Measurements from ENCODE around the gene KIF18B. TPM values are rescaled to one million over a fixed set of nuclear protein-coding genes. Genes with fewer than 3 reads are reported as not detected.

Gene KIF18B
- total RNA-seq (2014; rRNA removed; shearing (Covaris generic)) = 4.5 and 4.9 TPM in 2 replicates

DNA sequence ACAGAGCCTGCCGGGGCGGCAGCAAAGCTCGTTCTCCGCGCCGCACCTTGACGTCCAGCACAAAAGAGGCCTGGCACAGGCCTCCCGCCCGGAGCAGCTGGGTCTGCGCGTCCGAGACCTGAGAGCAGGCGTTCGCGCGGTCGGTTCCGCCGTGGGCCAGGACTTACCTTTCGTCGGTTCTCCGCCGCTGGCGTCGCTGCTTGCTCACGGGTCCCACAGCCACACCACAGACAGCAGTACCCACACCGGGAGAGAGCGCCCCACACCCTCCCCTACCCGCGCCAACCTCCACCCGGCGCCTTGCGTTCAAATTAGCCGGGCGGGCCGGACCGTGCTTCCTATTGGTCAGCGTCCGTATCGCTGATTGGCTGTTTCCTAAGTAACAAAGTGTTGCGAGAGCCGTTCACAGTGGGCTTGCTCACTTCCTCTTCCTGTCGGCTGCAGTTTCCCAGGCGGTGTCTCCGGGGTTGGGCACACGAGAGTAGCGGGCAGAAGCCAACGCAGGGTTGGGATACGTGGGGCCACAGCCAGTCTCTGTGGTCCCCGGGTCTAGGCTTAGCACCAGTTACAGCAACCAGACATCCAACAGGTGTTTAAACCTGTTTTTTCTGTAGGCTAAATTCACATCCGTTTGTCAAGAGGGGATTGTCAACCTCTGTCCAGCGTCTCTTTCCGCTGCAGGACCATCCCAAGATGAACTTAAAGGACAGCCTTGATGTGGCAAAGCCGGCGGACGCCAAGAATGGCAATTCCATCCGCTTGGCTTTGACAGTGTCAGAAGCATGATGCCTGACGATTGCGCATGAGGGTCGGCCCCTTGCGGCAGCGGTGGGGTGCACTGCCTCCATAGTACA lies at the start of gene KIF18B:
Gene KIF18B, minus strand, starts transcription at position 313 of the 854 bp plus-strand sequence. CDS start 11,429 bp downstream, outside the sequence.
- DNase-seq (ENCODE audit: low spot score) = peak; percentile 99

DNA sequence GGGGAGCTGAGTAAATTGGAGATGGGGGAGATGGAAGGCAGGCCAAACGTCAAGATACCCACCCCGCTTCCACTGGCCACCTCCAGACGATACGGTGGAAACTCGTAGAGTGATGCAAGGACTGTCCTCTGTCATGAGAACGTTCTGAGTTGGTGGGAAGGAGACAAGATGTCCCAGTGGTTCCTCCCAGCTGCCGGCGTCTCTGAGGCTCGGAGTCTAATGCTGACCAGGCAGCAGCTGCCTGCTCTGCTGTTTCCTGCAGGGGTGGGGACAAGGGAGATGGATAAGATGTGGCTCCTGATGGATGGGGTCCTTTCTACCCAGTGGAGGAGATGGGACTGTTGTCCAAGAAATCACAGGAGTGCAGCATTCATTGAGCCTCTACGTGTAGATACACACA lies 48.7 kb upstream of the KIF18B start:
- no peak for DNase-seq (ENCODE audit: low spot score)

DNA sequence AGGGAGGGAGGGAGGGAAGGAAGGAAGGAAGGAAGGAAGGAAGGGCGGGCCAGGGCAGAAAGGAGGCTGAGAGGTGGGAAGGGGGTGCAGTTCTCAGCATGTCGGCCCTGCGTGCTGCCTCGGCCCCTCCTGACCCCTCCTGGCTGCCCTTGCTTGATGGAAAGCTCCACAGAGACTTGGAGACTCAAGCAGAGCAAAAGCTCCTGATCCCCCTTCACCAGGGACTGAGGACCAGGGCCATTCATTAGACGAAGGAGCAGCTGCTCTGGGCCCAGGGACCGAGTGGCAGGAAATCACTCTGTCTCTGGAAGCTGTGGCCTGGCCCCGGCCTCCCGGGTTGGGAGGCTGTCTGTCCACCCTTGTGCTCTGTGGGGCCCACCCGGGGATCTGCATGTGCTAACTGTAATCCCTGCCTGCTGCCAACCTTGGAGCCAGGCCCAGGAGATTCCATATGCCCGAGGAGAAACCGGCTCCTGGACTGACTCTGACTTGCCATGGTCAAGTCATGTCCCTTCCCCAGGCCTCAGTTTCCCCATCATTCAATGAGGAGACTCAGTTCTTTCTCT lies 47.9 kb upstream of the KIF18B start:
- DNase-seq (ENCODE audit: low spot score) = no peak

GRCh38 chr17:44992242-44992939 lies 44.8 kb upstream of the KIF18B start:
- DNase-seq (ENCODE audit: low spot score) = no peak

- DNase-seq (ENCODE audit: low spot score) = peak; percentile 48
These were observed 43.4 kb upstream of the KIF18B start for GRCh38 chr17:44990994-44991393.

- no peak for DNase-seq (ENCODE audit: low spot score)
These were observed 42.1 kb upstream of the KIF18B start for GRCh38 chr17:44989552-44990138.

GRCh38 chr17:44988044-44988942 lies 40.7 kb upstream of the KIF18B start:
- DNase-seq (ENCODE audit: low spot score) = no peak

DNA sequence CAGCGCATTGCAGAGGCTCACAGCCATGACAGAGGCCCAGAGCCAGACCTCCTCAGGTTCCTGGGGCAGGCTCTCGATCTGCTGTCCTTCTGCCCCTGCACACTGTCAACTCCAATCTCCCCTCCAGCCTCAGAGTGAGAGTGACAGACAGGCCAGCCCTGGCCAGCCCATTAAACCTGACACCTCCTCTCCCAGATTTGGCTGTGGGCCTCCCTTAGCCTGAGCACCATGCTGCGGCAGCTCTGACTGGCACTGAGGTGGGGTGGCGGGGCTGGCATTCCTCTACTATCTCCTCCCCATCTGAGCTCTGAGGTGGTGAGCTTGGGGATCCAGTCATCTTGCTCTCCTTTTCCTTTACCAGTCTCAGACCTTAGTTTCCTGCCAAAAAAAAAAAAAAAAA lies 36.0 kb upstream of the KIF18B start:
- DNase-seq (ENCODE audit: low spot score) = no peak

GRCh38 chr17:44982113-44982702 lies 34.6 kb upstream of the KIF18B start:
- DNase-seq (ENCODE audit: low spot score) = no peak

DNA sequence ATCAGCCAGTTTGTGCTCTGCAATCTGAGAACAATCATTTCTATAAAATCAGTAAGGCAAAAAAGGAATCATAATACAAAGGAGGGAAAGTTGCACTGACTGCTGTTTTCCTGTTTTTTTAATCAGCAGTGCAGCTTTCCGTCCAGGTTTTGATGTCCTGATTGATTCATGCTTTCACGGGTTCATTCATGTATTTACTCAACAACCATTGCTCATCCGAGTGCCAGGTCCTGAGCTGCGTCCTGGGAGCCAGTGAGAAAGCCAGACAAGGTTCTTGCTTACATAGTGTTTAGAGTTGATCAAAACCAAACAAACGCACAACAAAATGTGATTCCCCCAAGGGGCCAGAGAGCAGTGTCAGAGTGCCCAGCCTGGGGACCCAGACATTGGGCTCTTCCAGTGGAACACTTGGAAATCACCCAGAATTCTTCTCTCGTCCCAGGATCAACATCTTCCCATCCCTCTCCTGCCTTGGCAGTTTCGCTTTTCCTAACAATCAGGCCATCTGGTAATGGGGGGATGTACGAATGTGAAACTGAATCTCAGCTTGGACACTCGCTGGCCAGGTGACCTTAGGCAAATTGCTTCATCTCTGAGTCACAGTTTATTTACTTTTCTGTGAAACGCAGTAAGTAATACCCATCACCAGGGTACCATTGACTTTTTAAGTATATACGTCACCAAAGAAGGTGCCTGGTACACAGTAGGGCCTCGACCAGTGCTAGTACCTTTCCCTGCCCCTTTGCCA lies 33.8 kb upstream of the KIF18B start:
- peak; percentile 90 for DNase-seq (ENCODE audit: low spot score)

DNA sequence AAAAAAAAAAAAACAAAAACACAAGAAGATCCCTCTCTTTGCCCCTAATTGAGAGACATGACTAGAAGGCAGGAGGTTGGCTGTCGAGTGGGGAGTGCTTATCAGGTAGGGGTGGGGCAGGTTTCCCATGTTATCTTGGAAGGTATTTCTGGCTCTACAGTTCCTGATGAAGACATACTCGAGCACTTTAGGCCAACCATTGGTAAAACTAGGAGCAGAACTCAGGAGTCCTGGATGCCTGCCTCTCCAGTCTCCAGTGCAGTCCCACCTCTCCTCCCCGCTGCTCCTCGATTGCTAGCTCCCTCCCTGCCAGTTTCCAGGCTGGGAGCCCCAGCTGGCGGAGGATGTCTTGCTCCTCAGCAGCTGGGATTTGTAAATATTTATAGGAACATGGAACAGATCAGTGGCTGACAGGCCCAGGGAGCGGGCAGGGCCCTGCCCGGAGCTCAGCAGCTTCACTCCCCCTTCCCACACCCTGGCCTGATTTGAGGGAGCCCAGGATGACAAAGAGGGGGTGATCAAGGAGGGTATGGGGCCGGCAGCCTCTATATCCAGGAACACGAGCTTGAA lies 31.9 kb upstream of the KIF18B start:
- peak; percentile 78 for DNase-seq (ENCODE audit: low spot score)

GRCh38 chr17:44978807-44979206 lies 31.2 kb upstream of the KIF18B start:
- no peak for DNase-seq (ENCODE audit: low spot score)

GRCh38 chr17:44977814-44978550 lies 30.4 kb upstream of the KIF18B start:
- no peak for DNase-seq (ENCODE audit: low spot score)

- no peak for DNase-seq (ENCODE audit: low spot score)
These were observed 29.5 kb upstream of the KIF18B start for GRCh38 chr17:44977065-44977464.

DNA sequence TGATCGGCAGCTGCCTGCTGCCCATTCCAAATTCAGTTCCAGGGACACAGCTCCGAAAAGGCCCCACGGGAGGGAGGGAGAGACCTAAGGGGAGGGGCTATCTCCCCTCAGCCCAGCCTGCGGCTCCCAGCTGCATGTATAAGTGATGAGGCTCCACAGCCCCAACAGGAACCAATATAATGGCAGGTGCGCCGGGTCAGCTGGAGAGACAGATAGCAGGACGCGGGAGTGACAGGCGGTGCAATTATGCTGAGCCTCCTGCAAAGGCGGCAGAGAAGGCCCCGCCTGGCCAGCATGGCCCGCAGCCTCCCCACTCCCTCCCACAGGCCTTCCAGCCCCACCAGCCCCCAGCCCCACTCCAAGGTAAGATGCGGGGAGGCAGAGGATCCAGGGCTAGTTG lies 28.6 kb upstream of the KIF18B start:
- DNase-seq (ENCODE audit: low spot score) = no peak

DNA sequence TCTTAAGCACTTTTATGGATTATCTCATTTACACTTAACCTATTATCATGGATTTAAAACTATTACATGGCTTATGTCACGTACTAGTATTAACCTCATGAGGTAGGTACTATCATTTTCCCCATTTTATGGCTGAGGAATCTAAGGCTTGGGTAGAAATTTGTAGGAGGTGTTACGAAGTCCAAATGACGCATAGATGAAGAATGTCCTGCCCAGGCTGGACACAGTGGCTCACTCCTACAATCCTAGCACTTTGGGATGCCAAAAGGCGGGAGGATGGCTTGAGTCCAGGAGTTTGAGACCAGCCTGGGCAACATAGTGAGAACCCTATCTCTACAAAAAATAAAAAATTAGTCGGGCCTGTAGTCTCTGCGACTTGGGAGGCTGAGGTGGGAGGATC lies 25.4 kb upstream of the KIF18B start:
- DNase-seq (ENCODE audit: low spot score) = peak; percentile 55

DNA sequence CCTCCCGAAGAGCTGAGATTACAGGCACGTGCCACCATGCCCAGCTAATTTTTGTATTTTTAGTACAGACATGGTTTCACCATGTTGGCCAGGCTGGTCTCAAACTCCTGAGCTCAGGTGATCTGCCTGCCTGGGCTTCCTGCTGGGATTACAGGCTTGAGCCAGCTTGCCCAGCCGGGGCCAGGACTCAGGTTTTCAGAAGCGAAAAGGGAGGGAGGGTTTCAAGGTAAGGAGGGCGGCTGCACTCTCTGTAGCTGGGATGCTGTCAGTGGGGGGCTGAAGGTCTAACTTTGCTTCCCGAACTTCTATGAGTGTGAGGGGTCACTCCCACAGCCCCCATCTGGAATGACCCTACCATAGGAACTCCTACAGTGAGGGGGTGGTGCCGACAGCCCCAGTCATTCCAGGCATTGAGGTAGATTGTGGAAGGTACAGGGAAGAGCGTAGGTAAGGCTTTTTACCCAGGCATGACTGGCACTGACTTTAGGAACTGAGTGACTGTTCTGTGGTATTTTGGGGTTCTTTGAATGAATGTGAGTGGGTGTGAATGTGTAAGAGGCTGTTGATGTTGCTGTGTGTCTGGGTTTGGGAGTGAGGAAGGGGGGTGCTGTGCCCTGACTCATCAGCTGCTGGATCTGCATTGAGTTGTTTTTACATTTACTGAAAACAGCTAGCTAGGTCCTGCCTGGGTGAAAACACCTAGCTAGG lies 24.4 kb upstream of the KIF18B start:
- no peak for DNase-seq (ENCODE audit: low spot score)

DNA sequence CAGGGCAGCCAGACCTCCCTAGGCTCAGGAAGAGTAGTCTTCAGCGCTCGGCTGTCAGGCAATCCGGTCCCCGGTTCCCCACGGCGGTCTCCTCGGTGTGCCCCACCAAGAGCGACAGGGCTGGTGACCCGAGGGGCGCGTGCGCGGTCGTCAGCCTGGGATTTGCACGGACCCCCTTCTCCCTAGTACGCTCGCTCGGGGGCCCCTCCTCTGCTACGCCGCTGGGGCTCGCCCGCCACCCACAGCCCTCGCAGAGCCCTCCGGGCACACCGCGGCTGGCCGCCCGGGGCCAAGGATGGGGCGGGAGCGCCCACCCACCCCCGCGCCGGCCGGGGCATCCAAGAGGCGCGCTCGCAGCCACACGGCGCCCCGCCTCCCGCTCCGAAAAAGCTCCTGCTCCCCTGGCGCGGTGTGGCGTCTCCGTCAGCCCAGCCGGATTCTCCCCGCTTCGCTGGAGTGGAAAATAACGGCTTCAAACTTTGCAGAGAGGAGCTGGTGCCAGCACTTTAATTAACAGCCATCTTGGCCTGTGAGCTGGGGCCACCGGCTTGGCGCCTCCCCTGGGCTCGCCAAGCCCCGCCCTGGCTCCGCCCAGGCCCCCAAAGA lies 22.7 kb upstream of the KIF18B start:
- DNase-seq (ENCODE audit: low spot score) = no peak

All from H4 (cell line).